Spleen (tissue), 11 donors: ENCODE measurements around the gene GLG1. TPM values are rescaled to one million over a fixed set of nuclear protein-coding genes. Genes with fewer than 3 reads are reported as not detected.
A peak's percentile ranks its signal among the peaks of the same experiment; 100 is the strongest.

Experiments used
- DNase-seq: peaks from one replicate; pipeline ENCODE4 v3.0.0-alpha.2; 2020
- H3K27ac ChIP-seq, 8 donors: fragments of 200-600 bp; sonication (generic) in 7 of 8; 1 replicate in 4 of 8; 2 replicates in 4 of 8; pipeline versions ENCODE4 v1.5.0 to v1.8.0; 2016 to 2021; ENCODE audit warnings: inconsistent platforms in 4 of 8, mild to moderate bottlenecking in 4 of 8, moderate library complexity in 1 of 8
- H3K27me3 ChIP-seq, 7 donors: fragments of 200-600 bp; sonication (generic) in 6 of 7; replicated peaks in 1 of 7; 1 replicate in 4 of 7; 2 replicates in 3 of 7; pipeline versions ENCODE4 v1.5.0 to v1.8.0; 2016 to 2021; ENCODE audit warnings: inconsistent platforms in 3 of 7, mild to moderate bottlenecking in 1 of 7
- H3K36me3 ChIP-seq, 6 donors: fragments of 200-600 bp; sonication (generic) in 5 of 6; 1 replicate in 4 of 6; 2 replicates in 2 of 6; pipeline versions ENCODE4 v1.5.0 to v1.8.0; 2016 to 2021; ENCODE audit warnings: inconsistent platforms in 2 of 6
- H3K4me1 ChIP-seq, 6 donors: fragments of 200-600 bp; sonication (generic) in 5 of 6; 1 replicate in 3 of 6; 2 replicates in 3 of 6; pipeline versions ENCODE4 v1.5.0 to v1.8.0; 2016 to 2021; ENCODE audit warnings: inconsistent platforms in 3 of 6
- H3K4me3 ChIP-seq, 8 donors: fragments of 200-600 bp; sonication (generic) in 7 of 8; 1 replicate in 4 of 8; 2 replicates in 4 of 8; pipeline versions ENCODE4 v1.5.0 to v1.8.0; 2016 to 2021; ENCODE audit warnings: inconsistent platforms in 4 of 8, mild to moderate bottlenecking in 4 of 8, moderate library complexity in 2 of 8
- H3K9me3 ChIP-seq, 8 donors: fragments of 200-600 bp; sonication (generic) in 7 of 8; 1 replicate in 4 of 8; 2 replicates in 4 of 8; pipeline versions ENCODE4 v1.5.0 to v1.8.0; 2016 to 2021; ENCODE audit warnings: inconsistent platforms in 4 of 8
- CTCF ChIP-seq, 11 experiments: fragments of 200-600 bp in 7 of 11; fragments of 450-650 bp in 4 of 11; sonication (generic) in 4 of 11; IDR thresholded peaks in 8 of 11; conservative IDR thresholded peaks in 3 of 11; 1 replicate in 7 of 11; 2 replicates in 4 of 11; pipeline versions ENCODE4 v1.4.0 to v1.8.0; 2016 to 2021; ENCODE audit warnings: antibody characterized with exemption in 11 of 11, inconsistent platforms in 4 of 11, mild to moderate bottlenecking in 1 of 11
- POLR2A ChIP-seq, 3 donors: fragments of 450-650 bp; IDR thresholded peaks; one replicate each; pipeline ENCODE4 v1.5.1; 2017; ENCODE audit warnings: antibody characterized with exemption in 3 of 3, mild to moderate bottlenecking in 1 of 3
- POLR2AphosphoS5 ChIP-seq, 3 donors: sonication (generic); formaldehyde crosslinking; IDR thresholded peaks; one replicate each; pipeline ENCODE4 v1.5.1; 2017; ENCODE audit warnings: antibody characterized with exemption in 3 of 3
- WGBS, 5 donors: extraction: QIAGEN DNeasy Blood & Tissue Kit in 3 of 5; methylation state at CpG; one replicate each; pipeline versions ENCODE4 v1.1.5 to v1.1.7; 2013 to 2018; 5-methylcytosine and 5-hydroxymethylcytosine counted together
- intact Hi-C: fragments of 100-400 bp; cut with DNase I; formaldehyde crosslinking; loops from one replicate; pipeline ENCODE4 v1.15.0; 2023; ENCODE audit warnings: low total_unique reads
- polyA plus RNA-seq, 3 donors: library from polyadenylated mRNA; stranded (reverse); fragments of 200-250 nt; gene quantifications; one replicate each; pipeline ENCODE4 v1.2.1, GENCODE V29; 2013
- total RNA-seq, 7 donors: library from RNA; depleted of rRNA in 3 of 7; stranded (reverse); fragments of >200 nt in 3 of 7; fragmentation: NEBNext Ultra II Directional in 4 of 7; extraction: Animal tissue kit (Norgen Biotek cat#: 25700) in 4 of 7; gene quantifications; one replicate each; pipeline versions ENCODE4 v1.1.0 to v1.2.1, GENCODE V29; 2016 to 2021
- donor health status: healthy with polysubstance abuse.
- donor health status: DM: no; HTN: no; CAD: no; lungs with moderate emphysema.
- donor health status: DM: no; HTN: no; CAD: no.
- donor health status: Bipolar disorder and iron deficiency.
- donor health status: healthy.
- donor health status: DM: no; HTN: no; CAD: no.
- donor health status: DM: yes; HTN: yes; CAD: no.

Gene GLG1
- total and polyA plus RNA-seq, 10 donors = 14.6 to 124 (median 101) TPM

- peaks cover 0 to 88% (median 35%) of the 10 kb centered on the region in 6 donors for H3K4me1 ChIP-seq
- intact Hi-C loops = no loop called here
- no peaks in the 10 kb centered on the region for H3K36me3 ChIP-seq
- H3K9me3 ChIP-seq = no peaks in the 10 kb centered on the region
- no peak for DNase-seq
- WGBS, 5 donors = 86 to 96% (median 91%) methylated on average over 2 of the region's 2 CpGs
- TF ChIP-seq POLR2AphosphoS5 (IDR thresholded peaks at IDR 0.05) (no peak), POLR2A (IDR thresholded peaks at IDR 0.05) (no peak), CTCF (IDR thresholded peaks at IDR 0.05 in 8 of 11, conservative IDR thresholded peaks at IDR 0.05 in 3 of 11) (no peak)
- no peak overlapping the region for H3K4me3 ChIP-seq
- no peak overlapping the region for H3K27ac ChIP-seq
- H3K27me3 ChIP-seq = no peaks in the 10 kb centered on the region
Observed at GRCh38 chr16:74567901-74568300, 39.0 kb downstream of the GLG1 start.

- intact Hi-C loops = no loop called here
Observed at GRCh38 chr16:74565378-74565777, 41.5 kb downstream of the GLG1 start.

GRCh38 chr16:74564451-74564984, 42.4 kb downstream of the GLG1 start:
- peaks cover 0 to 77% (median 29%) of the 10 kb centered on the region in 6 donors for H3K4me1 ChIP-seq
- 83 to 96% (median 89%) methylated on average over 1 of the region's 1 CpG for WGBS, 5 donors

More at GRCh38 chr16:74565378-74565777, 41.5 kb downstream of the GLG1 start:
- Histone ChIP-seq H3K27ac (no peak overlapping the region), H3K27me3 (no peaks in the 10 kb centered on the region), H3K4me1 (peaks cover 0 to 86% (median 32%) of the 10 kb centered on the region in 6 donors), H3K4me3 (no peak overlapping the region), H3K9me3 (no peaks in the 10 kb centered on the region), H3K36me3 (no peaks in the 10 kb centered on the region)
- DNase-seq = no peak
- WGBS, 5 donors = 87 to 98% (median 93%) methylated on average over 5 of the region's 5 CpGs
- no peak for TF ChIP-seq POLR2AphosphoS5 (IDR thresholded peaks at IDR 0.05)
- TF ChIP-seq POLR2A (IDR thresholded peaks at IDR 0.05) = no peak
- no peak for TF ChIP-seq CTCF (IDR thresholded peaks at IDR 0.05 in 8 of 11, conservative IDR thresholded peaks at IDR 0.05 in 3 of 11)

More at GRCh38 chr16:74564451-74564984, 42.4 kb downstream of the GLG1 start:
- no peaks in the 10 kb centered on the region for H3K36me3 ChIP-seq
- DNase-seq = no peak
- TF ChIP-seq POLR2A (IDR thresholded peaks at IDR 0.05) (no peak), POLR2AphosphoS5 (IDR thresholded peaks at IDR 0.05) (no peak), CTCF (IDR thresholded peaks at IDR 0.05 in 8 of 11, conservative IDR thresholded peaks at IDR 0.05 in 3 of 11) (no peak)
- H3K27me3 ChIP-seq = no peaks in the 10 kb centered on the region
- peak overlapping the region in 1 of 8 donors; percentile 81 for H3K27ac ChIP-seq
- H3K4me3 ChIP-seq = no peak overlapping the region
- intact Hi-C loops = no loop called here
- H3K9me3 ChIP-seq = no peaks in the 10 kb centered on the region
